ENCODE data around the gene GRM1.
"Not testable (repeated sequence)": the region's sequence is repeated elsewhere in the genome, so short reads cannot be mapped to it uniquely, and the experiment has no call there.

The GRM1 gene

DNA sequence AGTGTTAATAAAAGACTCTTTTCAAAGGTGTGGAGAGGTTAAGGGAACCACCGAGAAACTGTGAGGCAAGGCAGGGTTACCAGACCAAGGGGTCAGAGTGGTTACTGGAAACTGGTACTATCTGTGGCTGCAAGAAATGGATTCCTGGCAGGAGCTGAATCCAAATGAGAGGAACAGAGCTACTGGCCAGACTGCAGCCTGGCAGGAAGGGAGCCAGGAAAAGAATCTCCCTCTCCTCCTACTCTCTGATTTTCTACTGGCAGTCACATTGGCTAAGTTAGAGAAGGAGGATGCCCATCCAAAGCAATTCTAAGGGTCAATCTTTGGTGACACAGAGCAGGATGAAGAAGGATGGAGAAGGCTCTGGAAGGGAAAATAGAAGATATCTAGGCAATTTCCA lies 211.5 kb downstream of the GRM1 start:
- H3K4me1 ChIP-seq (ENCODE audit: control insufficient read depth, low read length), result no peaks in the 10 kb centered on the region
- no peak overlapping the region for H3K4me2 ChIP-seq (ENCODE audit: low read length)
- no peaks in the 10 kb centered on the region for H3K9me3 ChIP-seq (ENCODE audit: control insufficient read depth, insufficient read depth, low read length)
- H3K27ac ChIP-seq (ENCODE audit: low read depth, low read length), result no peak overlapping the region
- no peaks in the 10 kb centered on the region for H4K20me1 ChIP-seq (ENCODE audit: control insufficient read depth, insufficient read depth, low read depth, low read length)
- H3F3A ChIP-seq (ENCODE audit: control insufficient read depth, insufficient read depth), result no peaks in the 10 kb centered on the region
- no peaks in the 10 kb centered on the region for H3K79me2 ChIP-seq (ENCODE audit: control insufficient read depth, low read length)
- H3K27me3 ChIP-seq (ENCODE audit: control insufficient read depth, low read length), result no peaks in the 10 kb centered on the region
- no peaks in the 10 kb centered on the region for H3K9me2 ChIP-seq (replicated peaks; ENCODE audit: control insufficient read depth, low read length)
- TF ChIP-seq, protein P1, sequence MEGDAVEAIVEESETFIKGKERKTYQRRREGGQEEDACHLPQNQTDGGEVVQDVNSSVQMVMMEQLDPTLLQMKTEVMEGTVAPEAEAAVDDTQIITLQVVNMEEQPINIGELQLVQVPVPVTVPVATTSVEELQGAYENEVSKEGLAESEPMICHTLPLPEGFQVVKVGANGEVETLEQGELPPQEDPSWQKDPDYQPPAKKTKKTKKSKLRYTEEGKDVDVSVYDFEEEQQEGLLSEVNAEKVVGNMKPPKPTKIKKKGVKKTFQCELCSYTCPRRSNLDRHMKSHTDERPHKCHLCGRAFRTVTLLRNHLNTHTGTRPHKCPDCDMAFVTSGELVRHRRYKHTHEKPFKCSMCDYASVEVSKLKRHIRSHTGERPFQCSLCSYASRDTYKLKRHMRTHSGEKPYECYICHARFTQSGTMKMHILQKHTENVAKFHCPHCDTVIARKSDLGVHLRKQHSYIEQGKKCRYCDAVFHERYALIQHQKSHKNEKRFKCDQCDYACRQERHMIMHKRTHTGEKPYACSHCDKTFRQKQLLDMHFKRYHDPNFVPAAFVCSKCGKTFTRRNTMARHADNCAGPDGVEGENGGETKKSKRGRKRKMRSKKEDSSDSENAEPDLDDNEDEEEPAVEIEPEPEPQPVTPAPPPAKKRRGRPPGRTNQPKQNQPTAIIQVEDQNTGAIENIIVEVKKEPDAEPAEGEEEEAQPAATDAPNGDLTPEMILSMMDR (IDR thresholded peaks at IDR 0.05; ENCODE audit: low read depth, low read length, poor library complexity, severe bottlenecking), result no peak
- no peak for TF ChIP-seq EZH2phosphoT487 (IDR thresholded peaks at IDR 0.05; ENCODE audit: borderline replicate concordance, low read length)
- H3K36me3 ChIP-seq (ENCODE audit: control insufficient read depth, low read length), result no peaks in the 10 kb centered on the region
- H3K4me3 ChIP-seq (ENCODE audit: low read length), result no peak overlapping the region

DNA sequence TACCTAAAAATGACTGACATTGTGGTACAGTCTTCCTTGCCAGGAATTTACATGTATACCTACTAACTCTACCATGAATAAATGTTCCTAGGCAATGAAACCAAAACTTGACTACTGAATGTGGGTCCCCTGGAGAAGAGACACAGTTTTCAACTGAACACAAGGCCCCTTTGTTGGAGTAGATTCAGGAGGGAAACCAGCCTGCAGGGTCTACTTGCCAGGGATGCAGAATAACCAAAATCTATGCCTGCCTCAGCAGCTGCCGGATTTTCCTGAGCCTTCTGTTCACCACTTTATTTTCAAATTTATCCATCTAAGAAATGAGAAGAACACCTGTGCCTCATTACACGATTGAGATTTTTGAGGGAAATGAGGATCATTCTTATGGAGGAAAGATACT lies 211.9 kb downstream of the GRM1 start:
- no peaks in the 10 kb centered on the region for H3K27me3 ChIP-seq (ENCODE audit: control insufficient read depth, low read length)
- H4K20me1 ChIP-seq (ENCODE audit: control insufficient read depth, insufficient read depth, low read depth, low read length), result no peaks in the 10 kb centered on the region
- H3K9me2 ChIP-seq (replicated peaks; ENCODE audit: control insufficient read depth, low read length), result no peaks in the 10 kb centered on the region
- H3K9me3 ChIP-seq (ENCODE audit: control insufficient read depth, insufficient read depth, low read length), result no peaks in the 10 kb centered on the region
- no peak overlapping the region for H3K4me2 ChIP-seq (ENCODE audit: low read length)
- H3F3A ChIP-seq (ENCODE audit: control insufficient read depth, insufficient read depth), result no peaks in the 10 kb centered on the region
- H3K4me3 ChIP-seq (ENCODE audit: low read length), result no peak overlapping the region
- no peaks in the 10 kb centered on the region for H3K36me3 ChIP-seq (ENCODE audit: control insufficient read depth, low read length)
- no peaks in the 10 kb centered on the region for H3K4me1 ChIP-seq (ENCODE audit: control insufficient read depth, low read length)
- TF ChIP-seq EZH2phosphoT487 (IDR thresholded peaks at IDR 0.05; ENCODE audit: borderline replicate concordance, low read length), result no peak
- TF ChIP-seq, protein P1 (IDR thresholded peaks at IDR 0.05; ENCODE audit: low read depth, low read length, poor library complexity, severe bottlenecking), result no peak
- H3K79me2 ChIP-seq (ENCODE audit: control insufficient read depth, low read length), result no peaks in the 10 kb centered on the region
- H3K27ac ChIP-seq (ENCODE audit: low read depth, low read length), result no peak overlapping the region

DNA sequence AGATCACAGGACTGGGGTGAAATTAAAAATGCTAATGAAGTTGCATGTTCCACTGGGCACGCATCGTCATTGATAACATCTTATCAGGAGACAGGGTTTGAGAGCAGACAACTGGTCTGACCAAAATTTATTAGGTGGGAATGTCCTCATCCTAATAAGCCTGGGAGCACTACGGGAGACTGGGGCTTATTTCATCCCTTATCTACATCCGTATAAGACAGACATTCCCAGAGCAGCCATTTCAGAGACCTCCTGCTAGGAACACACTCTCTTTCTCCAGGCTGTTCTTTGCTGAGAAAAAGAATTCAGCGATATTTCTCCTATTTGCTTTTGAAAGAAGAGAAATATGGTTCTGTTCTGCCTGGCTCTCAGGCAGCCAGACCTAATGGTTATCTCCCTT lies 214.8 kb downstream of the GRM1 start:
- not testable (repeated sequence) for H3K4me3 ChIP-seq (ENCODE audit: low read length); H3K9me2 ChIP-seq (replicated peaks; ENCODE audit: control insufficient read depth, low read length); H4K20me1 ChIP-seq (ENCODE audit: control insufficient read depth, insufficient read depth, low read depth, low read length); H3K79me2 ChIP-seq (ENCODE audit: control insufficient read depth, low read length); H3K4me1 ChIP-seq (ENCODE audit: control insufficient read depth, low read length); H3K27ac ChIP-seq (ENCODE audit: low read depth, low read length); H3F3A ChIP-seq (ENCODE audit: control insufficient read depth, insufficient read depth); H3K4me2 ChIP-seq (ENCODE audit: low read length); H3K9me3 ChIP-seq (ENCODE audit: control insufficient read depth, insufficient read depth, low read length); H3K27me3 ChIP-seq (ENCODE audit: control insufficient read depth, low read length); H3K36me3 ChIP-seq (ENCODE audit: control insufficient read depth, low read length)

DNA sequence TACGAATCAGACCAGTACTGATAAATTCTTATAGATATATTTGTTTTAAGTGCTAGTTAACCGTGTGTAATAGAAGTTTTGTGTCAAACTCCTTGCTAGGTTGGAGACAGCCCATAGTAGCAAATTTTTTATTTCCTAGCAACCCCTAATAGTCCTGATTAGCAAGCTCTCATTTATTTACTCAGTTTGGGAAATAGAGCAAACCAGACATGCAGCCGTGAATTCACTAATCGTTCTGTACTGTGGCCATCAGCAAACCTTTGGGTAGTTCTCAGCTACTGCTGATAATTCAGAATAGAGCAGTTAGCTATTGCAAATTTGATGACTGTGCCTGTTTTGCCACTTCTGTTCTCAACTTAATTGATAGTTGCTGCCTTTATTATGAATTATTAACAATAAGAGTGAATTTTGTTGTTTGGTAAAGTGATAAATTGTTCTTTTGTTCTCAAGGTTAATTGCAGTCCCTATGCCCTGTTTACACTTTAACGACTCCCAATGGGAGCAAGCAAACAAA lies 215.8 kb downstream of the GRM1 start:
- H3K27me3 ChIP-seq (ENCODE audit: control insufficient read depth, low read length), result no peaks in the 10 kb centered on the region
- no peak overlapping the region for H3K4me3 ChIP-seq (ENCODE audit: low read length)
- TF ChIP-seq, protein P1 (IDR thresholded peaks at IDR 0.05; ENCODE audit: low read depth, low read length, poor library complexity, severe bottlenecking), result no peak
- no peak for TF ChIP-seq EZH2phosphoT487 (IDR thresholded peaks at IDR 0.05; ENCODE audit: borderline replicate concordance, low read length)
- H3K4me1 ChIP-seq (ENCODE audit: control insufficient read depth, low read length), result no peaks in the 10 kb centered on the region
- H3K79me2 ChIP-seq (ENCODE audit: control insufficient read depth, low read length), result no peaks in the 10 kb centered on the region
- no peaks in the 10 kb centered on the region for H3F3A ChIP-seq (ENCODE audit: control insufficient read depth, insufficient read depth)
- H3K36me3 ChIP-seq (ENCODE audit: control insufficient read depth, low read length), result no peaks in the 10 kb centered on the region
- no peaks in the 10 kb centered on the region for H3K9me3 ChIP-seq (ENCODE audit: control insufficient read depth, insufficient read depth, low read length)
- H3K27ac ChIP-seq (ENCODE audit: low read depth, low read length), result no peak overlapping the region
- no peaks in the 10 kb centered on the region for H3K9me2 ChIP-seq (replicated peaks; ENCODE audit: control insufficient read depth, low read length)
- no peaks in the 10 kb centered on the region for H4K20me1 ChIP-seq (ENCODE audit: control insufficient read depth, insufficient read depth, low read depth, low read length)
- H3K4me2 ChIP-seq (ENCODE audit: low read length), result no peak overlapping the region

All from DOHH2 (cell line).